Panc1 (cell line): ENCODE data around the gene SH3TC2. TPM values are rescaled to one million over a fixed set of nuclear protein-coding genes. Genes with fewer than 3 reads are reported as not detected.

Experiments used
- ATAC-seq: fragments of 200-7000 bp; cut with Tn5 transposase; 2 replicates; pipeline ENCODE4 v1.9.1; 2020; ENCODE audit warnings: mild to moderate bottlenecking, moderate library complexity
- BruUV-seq: library from RNA; stranded (reverse); fragments of 400-500 nt; replicated peaks from 2 replicates; lab custom pipeline; 2021; lab: Mats Ljungman, UMichigan
- CTCF ChIA-PET: fragments of 300-600 bp; sonication (Branson Sonifier 250); formaldehyde crosslinking; loops from one replicate; lab custom pipeline; 2022; ENCODE audit warnings: antibody characterized with exemption; lab: Charles Lee
- POLR2A ChIA-PET: fragments of 300-600 bp; sonication (Branson Sonifier 250); formaldehyde crosslinking; loops from one replicate; lab custom pipeline; 2022; ENCODE audit warnings: antibody characterized with exemption; lab: Charles Lee
- DNase-seq: peaks from one replicate; pipeline ENCODE4 v3.0.0-alpha.2; 2010; ENCODE audit warnings: low read depth, low spot score
- H3K27ac ChIP-seq: 2 replicates; pipeline ENCODE4 v1.5.1; 2011; ENCODE audit warnings: mild to moderate bottlenecking, low read length, inconsistent platforms
- H3K27me3 ChIP-seq: fragments of 200-500 bp; sonication (Bioruptor generic); 2 replicates; pipeline ENCODE4 v1.6.0; 2014; ENCODE audit warnings: low read length, inconsistent platforms; ENCODE audit not compliant: control insufficient read depth, insufficient read depth
- H3K36me3 ChIP-seq: fragments of 200-500 bp; sonication (Bioruptor generic); 2 replicates; pipeline ENCODE4 v1.5.1; 2014; ENCODE audit warnings: inconsistent platforms, mild to moderate bottlenecking, low read length, moderate library complexity; ENCODE audit not compliant: control insufficient read depth, insufficient read depth
- H3K4me1 ChIP-seq: 2 replicates; pipeline ENCODE4 v1.5.1; 2011; ENCODE audit warnings: inconsistent platforms, mild to moderate bottlenecking, low read length, moderate library complexity; ENCODE audit not compliant: control insufficient read depth, insufficient read depth
- H3K4me3 ChIP-seq, 2 experiments: 2 replicates each; pipeline ENCODE4 v1.5.1; 2011 to 2012; ENCODE audit warnings: low read depth in 2 of 2, low read length in 2 of 2, mild to moderate bottlenecking in 2 of 2, inconsistent platforms in 1 of 2, moderate library complexity in 1 of 2
- H3K9me3 ChIP-seq: fragments of 200-500 bp; sonication (Bioruptor generic); 2 replicates; pipeline ENCODE4 v1.5.1; 2014; ENCODE audit warnings: low read depth, mild to moderate bottlenecking, inconsistent platforms, low read length, moderate library complexity; ENCODE audit not compliant: control insufficient read depth, insufficient read depth
- CTCF ChIP-seq: fragments of 450-650 bp; IDR thresholded peaks from 2 replicates; pipeline ENCODE4 v1.5.1; 2017; ENCODE audit warnings: mild to moderate bottlenecking
- POLR2AphosphoS5 ChIP-seq: IDR thresholded peaks from 2 replicates; pipeline ENCODE4 v1.6.1; 2012; ENCODE audit warnings: mild to moderate bottlenecking, low read depth, low read length, moderate library complexity
- REST ChIP-seq, 2 experiments: IDR thresholded peaks; 2 replicates each; pipeline ENCODE4 v1.6.1; 2011 to 2012; ENCODE audit warnings: low read depth in 2 of 2, control low read depth in 1 of 2, low read length in 1 of 2, mild to moderate bottlenecking in 1 of 2, moderate library complexity in 1 of 2; ENCODE audit not compliant: insufficient read depth in 1 of 2
- SIN3A ChIP-seq: IDR thresholded peaks from 2 replicates; pipeline ENCODE4 v1.6.1; 2012; ENCODE audit warnings: low read depth, mild to moderate bottlenecking, low read length, moderate library complexity, borderline replicate concordance; ENCODE audit not compliant: insufficient read depth
- TCF7L2 ChIP-seq: IDR thresholded peaks from 2 replicates; pipeline ENCODE4 v1.6.1; 2011; ENCODE audit warnings: mild to moderate bottlenecking, low read depth, low read length, inconsistent platforms
- in situ Hi-C: cut with HindIII; loops from 2 replicates; pipeline ENCODE4 v1.10.0; 2016; ENCODE audit warnings: low sequenced_read_pairs, low pct_unique_long_range_greater_than_20kb
- intact Hi-C: fragments of 100-400 bp; cut with micrococcal nuclease; formaldehyde crosslinking; loops from one replicate; pipeline ENCODE4 v1.10.0; 2022; ENCODE audit not compliant: unreplicated experiment
- total RNA-seq: library from RNA; stranded (reverse); gene quantifications from one replicate; pipeline ENCODE4 v1.2.1, GENCODE V29; 2021; ENCODE audit not compliant: unreplicated experiment

SH3TC2 gene
- total RNA-seq, 1 experiment from 2014 or later, result 0.33 TPM

DNA sequence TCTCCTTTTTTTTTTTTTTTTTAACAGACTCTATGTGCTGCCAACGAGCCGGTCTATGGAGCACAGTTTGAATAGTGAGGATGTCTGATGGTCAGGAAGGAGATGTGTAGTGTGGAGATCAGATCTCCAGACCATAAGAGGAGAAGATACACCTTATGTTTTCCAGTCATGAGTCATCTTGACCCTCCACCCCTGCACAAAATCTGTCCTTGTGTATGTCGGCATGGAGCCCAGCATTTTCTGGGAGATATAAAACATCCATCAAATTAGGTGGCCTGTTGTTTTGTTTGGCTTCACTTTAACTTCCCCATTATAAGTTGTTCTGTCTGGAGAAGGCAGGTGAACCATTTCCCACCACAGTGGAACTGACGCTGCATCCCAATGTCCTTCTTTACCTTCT, 19.2 kb downstream of the SH3TC2 start:
- CTCF ChIA-PET, result no interaction called here
- no peak for ATAC-seq
- DNase-seq, result no peak
- Histone ChIP-seq H3K27me3 (no peaks in the 10 kb centered on the region; the same call in 1 of the 2 replicates), H3K9me3 (no peaks in the 10 kb centered on the region), H3K4me1 (no peaks in the 10 kb centered on the region), H3K27ac (no peak overlapping the region), H3K36me3 (no peaks in the 10 kb centered on the region), H3K4me3 (no peak overlapping the region)
- BruUV-seq, result no TSS peak
- POLR2A ChIA-PET, result no interaction called here
- TF ChIP-seq POLR2AphosphoS5 (no peak), SIN3A (no peak), CTCF (no peak), REST (IDR thresholded peaks at IDR 0.05; ENCODE audit: insufficient read depth in 1 of 2, low read depth in 2 of 2, low read length in 1 of 2) (no peak), TCF7L2 (no peak)
- intact Hi-C loops, result no loop called here
- in situ Hi-C loops, result no loop called here

GRCh38 chr5:149042865-149043264, 20.0 kb downstream of the SH3TC2 start:
- no peak overlapping the region for H3K4me3 ChIP-seq
- H3K36me3 ChIP-seq, result no peaks in the 10 kb centered on the region
- no TSS peak for BruUV-seq
- ChIA-PET CTCF (no interaction called here), POLR2A (no interaction called here)
- in situ Hi-C loops, result no loop called here
- DNase-seq, result no peak
- intact Hi-C loops, result no loop called here
- no peak overlapping the region for H3K27ac ChIP-seq
- no peaks in the 10 kb centered on the region; the same call in 1 of the 2 replicates for H3K27me3 ChIP-seq
- no peaks in the 10 kb centered on the region for H3K9me3 ChIP-seq
- H3K4me1 ChIP-seq, result no peaks in the 10 kb centered on the region
- no peak for TF ChIP-seq REST (IDR thresholded peaks at IDR 0.05; ENCODE audit: insufficient read depth in 1 of 2, low read depth in 2 of 2, low read length in 1 of 2)
- TF ChIP-seq SIN3A, result no peak
- TF ChIP-seq TCF7L2, result no peak
- no peak for TF ChIP-seq POLR2AphosphoS5
- TF ChIP-seq CTCF, result no peak
- ATAC-seq, result no peak
